HepG2 (cell line): ENCODE data around the gene HMGN1. TPM values are rescaled to one million over a fixed set of nuclear protein-coding genes. Genes with fewer than 3 reads are reported as not detected.

Experiments used
- FOXJ3 ChIP-seq: sonication (generic); formaldehyde crosslinking; IDR thresholded peaks from 2 replicates; pipeline ENCODE4 v1.4.0; 2020; ENCODE audit warnings: missing genetic modification reagents, mild to moderate bottlenecking, borderline replicate concordance
- ISL2 ChIP-seq: sonication (generic); formaldehyde crosslinking; IDR thresholded peaks from 2 replicates; pipeline ENCODE4 v1.5.0; 2020; ENCODE audit warnings: missing genetic modification reagents
- MTF2 ChIP-seq: sonication (generic); formaldehyde crosslinking; IDR thresholded peaks from 2 replicates; pipeline ENCODE4 v1.5.0; 2020; ENCODE audit warnings: missing genetic modification reagents, borderline replicate concordance
- SP1 ChIP-seq, 2 experiments: fragments of 450-650 bp in 1 of 2; sonication (generic) in 1 of 2; formaldehyde crosslinking in 1 of 2; IDR thresholded peaks; 2 replicates each; pipeline versions ENCODE4 v1.4.0 to v1.6.1; 2016 to 2020; ENCODE audit warnings: missing genetic modification reagents in 1 of 2
- U2AF1 ChIP-seq: fragments of 200-400 bp; formaldehyde crosslinking; optimal IDR thresholded peaks from 2 replicates; pipeline ENCODE3; 2017; ENCODE audit warnings: mild to moderate bottlenecking, low read depth, low read length
- YY1 ChIP-seq: IDR thresholded peaks from 2 replicates; pipeline ENCODE4 v1.6.1; 2011; ENCODE audit warnings: low read length, low read depth, moderate library complexity, mild to moderate bottlenecking; ENCODE audit not compliant: insufficient read depth, insufficient replicate concordance
- ZNF160 ChIP-seq: sonication (generic); formaldehyde crosslinking; IDR thresholded peaks from 2 replicates; pipeline ENCODE4 v1.8.0; 2022; ENCODE audit warnings: mild to moderate bottlenecking, inconsistent platforms, missing genetic modification reagents
- ZNF282 ChIP-seq: fragments of 450-650 bp; IDR thresholded peaks from 2 replicates; pipeline ENCODE4 v1.6.1; 2018; ENCODE audit not compliant: partially characterized antibody
- ZNF30 ChIP-seq: sonication (generic); formaldehyde crosslinking; IDR thresholded peaks from 2 replicates; pipeline ENCODE4 v1.5.0; 2020; ENCODE audit warnings: mild to moderate bottlenecking, missing genetic modification reagents
- ZNF460 ChIP-seq: sonication (generic); formaldehyde crosslinking; IDR thresholded peaks from 2 replicates; pipeline ENCODE4 v1.5.1; 2020; ENCODE audit warnings: missing genetic modification reagents, mild to moderate bottlenecking, borderline replicate concordance
- ZNF607 ChIP-seq: sonication (generic); formaldehyde crosslinking; IDR thresholded peaks from 2 replicates; pipeline ENCODE4 v1.5.1; 2020; ENCODE audit warnings: missing genetic modification reagents, mild to moderate bottlenecking, borderline replicate concordance
- ZNF7 ChIP-seq: IDR thresholded peaks from 2 replicates; pipeline ENCODE4 v1.6.1; 2016; ENCODE audit warnings: missing biosample characterization, missing genetic modification reagents
- polyA plus RNA-seq, 8 experiments: library from polyadenylated mRNA; depleted of rRNA in 3 of 8; stranded (reverse) in 7 of 8; unstranded in 1 of 8; fragments of >200 nt; fragmentation: Illumina TruSeq in 4 of 8; extraction: Trizol in 4 of 8; gene quantifications; 2 replicates each; pipeline versions ENCODE4 v1.2.1 to v1.2.3, GENCODE V29; 2011 to 2016; ENCODE audit warnings: low read depth in 4 of 8, missing spikeins in 1 of 8, mixed read lengths in 1 of 8; ENCODE audit not compliant: insufficient read depth in 1 of 8
- total RNA-seq, 5 experiments: library from RNA; depleted of rRNA; stranded (reverse); fragments of >200 nt; fragmentation: Illumina TruSeq; extraction: Trizol; gene quantifications; 2 replicates each; pipeline ENCODE4 v1.2.3, GENCODE V29; 2016; ENCODE audit warnings: low read depth in 1 of 5
- TF ChIP-seq, protein P1 (sequence below): sonication (generic); formaldehyde crosslinking; IDR thresholded peaks from 2 replicates; pipeline ENCODE4 v1.5.1; 2020; ENCODE audit warnings: mild to moderate bottlenecking, missing genetic modification reagents, borderline replicate concordance
- TF ChIP-seq, protein P2 (sequence below): sonication (generic); formaldehyde crosslinking; IDR thresholded peaks from 2 replicates; pipeline ENCODE4 v1.4.0; 2020; ENCODE audit warnings: missing genetic modification reagents, borderline replicate concordance
- TF ChIP-seq, protein P3 (sequence below): sonication (generic); formaldehyde crosslinking; IDR thresholded peaks from 2 replicates; pipeline ENCODE4 v1.4.0; 2020; ENCODE audit warnings: missing genetic modification reagents
- TF ChIP-seq, protein P4 (sequence below): sonication (generic); formaldehyde crosslinking; IDR thresholded peaks from 2 replicates; pipeline ENCODE4 v1.4.0; 2020; ENCODE audit warnings: mild to moderate bottlenecking, missing genetic modification reagents

The HMGN1 gene
- total and polyA plus RNA-seq, 2 of the 13 experiments (the other 11 are each of a cell fraction or from before 2014, with no cell fraction given): 104 to 286 TPM

DNA sequence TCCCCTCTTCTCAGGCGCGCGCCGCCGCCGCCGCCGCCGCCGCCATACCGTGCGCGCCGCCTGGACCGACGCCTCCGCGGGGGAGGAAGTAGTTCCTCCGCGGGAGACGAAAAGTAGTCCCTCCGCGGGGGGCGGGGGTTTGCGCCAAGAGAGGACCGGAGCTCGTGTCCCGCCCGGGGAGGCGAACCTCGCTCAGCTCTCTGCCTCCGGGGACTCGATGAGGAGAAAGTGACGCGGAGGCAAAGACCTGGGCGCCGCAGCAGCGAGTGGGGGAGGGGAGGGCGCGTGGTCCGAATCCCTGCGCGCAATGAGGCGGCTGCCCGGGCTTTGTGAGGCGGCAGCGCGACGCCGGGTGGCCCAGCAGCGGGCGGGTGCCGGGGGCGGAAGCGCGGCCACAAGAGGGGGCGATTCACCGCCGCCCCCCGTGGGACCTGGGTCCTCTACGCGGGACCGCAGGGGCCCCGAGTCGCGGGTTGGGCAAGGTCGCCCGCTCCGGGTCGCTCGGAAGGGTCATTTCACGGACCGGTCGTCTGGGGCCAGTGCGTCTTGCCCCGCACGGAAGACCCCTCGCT is 35.2 kb downstream of the HMGN1 start, which contains the start of gene BRWD1 (continued):
- TF ChIP-seq U2AF1: no peak
- TF ChIP-seq ZNF607 (CRISPR knock-in tag): 0 out of 2 replicates have a peak, but pooled peaks have one; percentile 18
- TF ChIP-seq SP1 (IDR thresholded peaks at IDR 0.05): no peak
- TF ChIP-seq SP1 (CRISPR knock-in tag; IDR thresholded peaks at IDR 0.05): peak; percentile 49
- TF ChIP-seq, protein P1, sequence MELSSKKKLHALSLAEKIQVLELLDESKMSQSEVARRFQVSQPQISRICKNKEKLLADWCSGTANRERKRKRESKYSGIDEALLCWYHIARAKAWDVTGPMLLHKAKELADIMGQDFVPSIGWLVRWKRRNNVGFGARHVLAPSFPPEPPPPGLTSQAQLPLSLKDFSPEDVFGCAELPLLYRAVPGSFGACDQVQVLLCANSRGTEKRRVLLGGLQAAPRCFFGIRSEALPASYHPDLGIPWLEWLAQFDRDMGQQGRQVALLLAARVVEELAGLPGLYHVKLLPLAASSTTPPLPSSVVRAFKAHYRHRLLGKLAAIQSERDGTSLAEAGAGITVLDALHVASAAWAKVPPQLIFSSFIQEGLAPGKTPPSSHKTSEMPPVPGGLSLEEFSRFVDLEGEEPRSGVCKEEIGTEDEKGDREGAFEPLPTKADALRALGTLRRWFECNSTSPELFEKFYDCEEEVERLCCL (CRISPR knock-in tag): no peak
- peak; percentile 27; the same call in 1 of the 2 replicates for TF ChIP-seq ISL2 (CRISPR knock-in tag)
- 0 out of 2 replicates have a peak, but pooled peaks have one; percentile 75 for TF ChIP-seq ZNF160 (CRISPR knock-in tag)
- TF ChIP-seq, protein P2, sequence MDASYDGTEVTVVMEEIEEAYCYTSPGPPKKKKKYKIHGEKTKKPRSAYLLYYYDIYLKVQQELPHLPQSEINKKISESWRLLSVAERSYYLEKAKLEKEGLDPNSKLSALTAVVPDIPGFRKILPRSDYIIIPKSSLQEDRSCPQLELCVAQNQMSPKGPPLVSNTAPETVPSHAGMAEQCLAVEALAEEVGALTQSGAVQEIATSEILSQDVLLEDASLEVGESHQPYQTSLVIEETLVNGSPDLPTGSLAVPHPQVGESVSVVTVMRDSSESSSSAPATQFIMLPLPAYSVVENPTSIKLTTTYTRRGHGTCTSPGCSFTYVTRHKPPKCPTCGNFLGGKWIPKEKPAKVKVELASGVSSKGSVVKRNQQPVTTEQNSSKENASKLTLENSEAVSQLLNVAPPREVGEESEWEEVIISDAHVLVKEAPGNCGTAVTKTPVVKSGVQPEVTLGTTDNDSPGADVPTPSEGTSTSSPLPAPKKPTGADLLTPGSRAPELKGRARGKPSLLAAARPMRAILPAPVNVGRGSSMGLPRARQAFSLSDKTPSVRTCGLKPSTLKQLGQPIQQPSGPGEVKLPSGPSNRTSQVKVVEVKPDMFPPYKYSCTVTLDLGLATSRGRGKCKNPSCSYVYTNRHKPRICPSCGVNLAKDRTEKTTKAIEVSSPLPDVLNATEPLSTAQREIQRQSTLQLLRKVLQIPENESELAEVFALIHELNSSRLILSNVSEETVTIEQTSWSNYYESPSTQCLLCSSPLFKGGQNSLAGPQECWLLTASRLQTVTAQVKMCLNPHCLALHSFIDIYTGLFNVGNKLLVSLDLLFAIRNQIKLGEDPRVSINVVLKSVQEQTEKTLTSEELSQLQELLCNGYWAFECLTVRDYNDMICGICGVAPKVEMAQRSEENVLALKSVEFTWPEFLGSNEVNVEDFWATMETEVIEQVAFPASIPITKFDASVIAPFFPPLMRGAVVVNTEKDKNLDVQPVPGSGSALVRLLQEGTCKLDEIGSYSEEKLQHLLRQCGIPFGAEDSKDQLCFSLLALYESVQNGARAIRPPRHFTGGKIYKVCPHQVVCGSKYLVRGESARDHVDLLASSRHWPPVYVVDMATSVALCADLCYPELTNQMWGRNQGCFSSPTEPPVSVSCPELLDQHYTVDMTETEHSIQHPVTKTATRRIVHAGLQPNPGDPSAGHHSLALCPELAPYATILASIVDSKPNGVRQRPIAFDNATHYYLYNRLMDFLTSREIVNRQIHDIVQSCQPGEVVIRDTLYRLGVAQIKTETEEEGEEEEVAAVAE: no peak
- TF ChIP-seq, protein P3, sequence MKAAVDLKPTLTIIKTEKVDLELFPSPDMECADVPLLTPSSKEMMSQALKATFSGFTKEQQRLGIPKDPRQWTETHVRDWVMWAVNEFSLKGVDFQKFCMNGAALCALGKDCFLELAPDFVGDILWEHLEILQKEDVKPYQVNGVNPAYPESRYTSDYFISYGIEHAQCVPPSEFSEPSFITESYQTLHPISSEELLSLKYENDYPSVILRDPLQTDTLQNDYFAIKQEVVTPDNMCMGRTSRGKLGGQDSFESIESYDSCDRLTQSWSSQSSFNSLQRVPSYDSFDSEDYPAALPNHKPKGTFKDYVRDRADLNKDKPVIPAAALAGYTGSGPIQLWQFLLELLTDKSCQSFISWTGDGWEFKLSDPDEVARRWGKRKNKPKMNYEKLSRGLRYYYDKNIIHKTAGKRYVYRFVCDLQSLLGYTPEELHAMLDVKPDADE (CRISPR knock-in tag): no peak
- TF ChIP-seq MTF2: no peak; the same call in 1 of the 2 replicates
- 0 out of 2 replicates have a peak, but pooled peaks have one; percentile 11 for TF ChIP-seq FOXJ3 (CRISPR knock-in tag)
- TF ChIP-seq ZNF282: no peak
- TF ChIP-seq, protein P4, sequence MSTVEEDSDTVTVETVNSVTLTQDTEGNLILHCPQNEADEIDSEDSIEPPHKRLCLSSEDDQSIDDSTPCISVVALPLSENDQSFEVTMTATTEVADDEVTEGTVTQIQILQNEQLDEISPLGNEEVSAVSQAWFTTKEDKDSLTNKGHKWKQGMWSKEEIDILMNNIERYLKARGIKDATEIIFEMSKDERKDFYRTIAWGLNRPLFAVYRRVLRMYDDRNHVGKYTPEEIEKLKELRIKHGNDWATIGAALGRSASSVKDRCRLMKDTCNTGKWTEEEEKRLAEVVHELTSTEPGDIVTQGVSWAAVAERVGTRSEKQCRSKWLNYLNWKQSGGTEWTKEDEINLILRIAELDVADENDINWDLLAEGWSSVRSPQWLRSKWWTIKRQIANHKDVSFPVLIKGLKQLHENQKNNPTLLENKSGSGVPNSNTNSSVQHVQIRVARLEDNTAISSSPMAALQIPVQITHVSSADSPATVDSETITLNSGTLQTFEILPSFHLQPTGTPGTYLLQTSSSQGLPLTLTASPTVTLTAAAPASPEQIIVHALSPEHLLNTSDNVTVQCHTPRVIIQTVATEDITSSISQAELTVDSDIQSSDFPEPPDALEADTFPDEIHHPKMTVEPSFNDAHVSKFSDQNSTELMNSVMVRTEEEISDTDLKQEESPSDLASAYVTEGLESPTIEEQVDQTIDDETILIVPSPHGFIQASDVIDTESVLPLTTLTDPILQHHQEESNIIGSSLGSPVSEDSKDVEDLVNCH (CRISPR knock-in tag): no peak
- TF ChIP-seq YY1: peak; percentile 85
- no peak; the same call in 1 of the 2 replicates for TF ChIP-seq ZNF7 (CRISPR knock-in tag)
- TF ChIP-seq ZNF30 (CRISPR knock-in tag): peak; percentile 56; the same call in 1 of the 2 replicates
- no peak; the same call in 1 of the 2 replicates for TF ChIP-seq ZNF460 (CRISPR knock-in tag)
